Spleen (tissue), 11 donors: Measurements from ENCODE around the gene CREBRF. TPM values are rescaled to one million over a fixed set of nuclear protein-coding genes. Genes with fewer than 3 reads are reported as not detected.
A peak's percentile ranks its signal among the peaks of the same experiment; 100 is the strongest.
"Not testable (repeated sequence)": the region's sequence is repeated elsewhere in the genome, so short reads cannot be mapped to it uniquely, and the experiment has no call there.

Source experiments
- DNase-seq: peaks from one replicate; pipeline ENCODE4 v3.0.0-alpha.2; 2020
- H3K27ac ChIP-seq, 8 donors: fragments of 200-600 bp; sonication (generic) in 7 of 8; 1 replicate in 4 of 8; 2 replicates in 4 of 8; pipeline versions ENCODE4 v1.5.0 to v1.8.0; 2016 to 2021; ENCODE audit warnings: inconsistent platforms in 4 of 8, mild to moderate bottlenecking in 4 of 8, moderate library complexity in 1 of 8
- H3K27me3 ChIP-seq, 7 donors: fragments of 200-600 bp; sonication (generic) in 6 of 7; replicated peaks in 1 of 7; 1 replicate in 4 of 7; 2 replicates in 3 of 7; pipeline versions ENCODE4 v1.5.0 to v1.8.0; 2016 to 2021; ENCODE audit warnings: inconsistent platforms in 3 of 7, mild to moderate bottlenecking in 1 of 7
- H3K36me3 ChIP-seq, 6 donors: fragments of 200-600 bp; sonication (generic) in 5 of 6; 1 replicate in 4 of 6; 2 replicates in 2 of 6; pipeline versions ENCODE4 v1.5.0 to v1.8.0; 2016 to 2021; ENCODE audit warnings: inconsistent platforms in 2 of 6
- H3K4me1 ChIP-seq, 6 donors: fragments of 200-600 bp; sonication (generic) in 5 of 6; 1 replicate in 3 of 6; 2 replicates in 3 of 6; pipeline versions ENCODE4 v1.5.0 to v1.8.0; 2016 to 2021; ENCODE audit warnings: inconsistent platforms in 3 of 6
- H3K4me3 ChIP-seq, 8 donors: fragments of 200-600 bp; sonication (generic) in 7 of 8; 1 replicate in 4 of 8; 2 replicates in 4 of 8; pipeline versions ENCODE4 v1.5.0 to v1.8.0; 2016 to 2021; ENCODE audit warnings: inconsistent platforms in 4 of 8, mild to moderate bottlenecking in 4 of 8, moderate library complexity in 2 of 8
- H3K9me3 ChIP-seq, 8 donors: fragments of 200-600 bp; sonication (generic) in 7 of 8; 1 replicate in 4 of 8; 2 replicates in 4 of 8; pipeline versions ENCODE4 v1.5.0 to v1.8.0; 2016 to 2021; ENCODE audit warnings: inconsistent platforms in 4 of 8
- CTCF ChIP-seq, 11 experiments: fragments of 200-600 bp in 7 of 11; fragments of 450-650 bp in 4 of 11; sonication (generic) in 4 of 11; IDR thresholded peaks in 8 of 11; conservative IDR thresholded peaks in 3 of 11; 1 replicate in 7 of 11; 2 replicates in 4 of 11; pipeline versions ENCODE4 v1.4.0 to v1.8.0; 2016 to 2021; ENCODE audit warnings: antibody characterized with exemption in 11 of 11, inconsistent platforms in 4 of 11, mild to moderate bottlenecking in 1 of 11
- POLR2A ChIP-seq, 3 donors: fragments of 450-650 bp; IDR thresholded peaks; one replicate each; pipeline ENCODE4 v1.5.1; 2017; ENCODE audit warnings: antibody characterized with exemption in 3 of 3, mild to moderate bottlenecking in 1 of 3
- POLR2AphosphoS5 ChIP-seq, 3 donors: sonication (generic); formaldehyde crosslinking; IDR thresholded peaks; one replicate each; pipeline ENCODE4 v1.5.1; 2017; ENCODE audit warnings: antibody characterized with exemption in 3 of 3
- WGBS, 5 donors: extraction: QIAGEN DNeasy Blood & Tissue Kit in 3 of 5; methylation state at CpG; one replicate each; pipeline versions ENCODE4 v1.1.5 to v1.1.7; 2013 to 2018; 5-methylcytosine and 5-hydroxymethylcytosine counted together
- intact Hi-C: fragments of 100-400 bp; cut with DNase I; formaldehyde crosslinking; loops from one replicate; pipeline ENCODE4 v1.15.0; 2023; ENCODE audit warnings: low total_unique reads
- polyA plus RNA-seq, 3 donors: library from polyadenylated mRNA; stranded (reverse); fragments of 200-250 nt; gene quantifications; one replicate each; pipeline ENCODE4 v1.2.1, GENCODE V29; 2013
- total RNA-seq, 7 donors: library from RNA; depleted of rRNA in 3 of 7; stranded (reverse); fragments of >200 nt in 3 of 7; fragmentation: NEBNext Ultra II Directional in 4 of 7; extraction: Animal tissue kit (Norgen Biotek cat#: 25700) in 4 of 7; gene quantifications; one replicate each; pipeline versions ENCODE4 v1.1.0 to v1.2.1, GENCODE V29; 2016 to 2021
- donor health status: healthy with polysubstance abuse.
- donor health status: DM: no; HTN: no; CAD: no; lungs with moderate emphysema.
- donor health status: DM: no; HTN: no; CAD: no.
- donor health status: Bipolar disorder and iron deficiency.
- donor health status: healthy.
- donor health status: DM: no; HTN: no; CAD: no.
- donor health status: DM: yes; HTN: yes; CAD: no.

The CREBRF gene
- total and polyA plus RNA-seq, 10 donors: 7.2 to 85.9 (median 56.2) TPM

DNA sequence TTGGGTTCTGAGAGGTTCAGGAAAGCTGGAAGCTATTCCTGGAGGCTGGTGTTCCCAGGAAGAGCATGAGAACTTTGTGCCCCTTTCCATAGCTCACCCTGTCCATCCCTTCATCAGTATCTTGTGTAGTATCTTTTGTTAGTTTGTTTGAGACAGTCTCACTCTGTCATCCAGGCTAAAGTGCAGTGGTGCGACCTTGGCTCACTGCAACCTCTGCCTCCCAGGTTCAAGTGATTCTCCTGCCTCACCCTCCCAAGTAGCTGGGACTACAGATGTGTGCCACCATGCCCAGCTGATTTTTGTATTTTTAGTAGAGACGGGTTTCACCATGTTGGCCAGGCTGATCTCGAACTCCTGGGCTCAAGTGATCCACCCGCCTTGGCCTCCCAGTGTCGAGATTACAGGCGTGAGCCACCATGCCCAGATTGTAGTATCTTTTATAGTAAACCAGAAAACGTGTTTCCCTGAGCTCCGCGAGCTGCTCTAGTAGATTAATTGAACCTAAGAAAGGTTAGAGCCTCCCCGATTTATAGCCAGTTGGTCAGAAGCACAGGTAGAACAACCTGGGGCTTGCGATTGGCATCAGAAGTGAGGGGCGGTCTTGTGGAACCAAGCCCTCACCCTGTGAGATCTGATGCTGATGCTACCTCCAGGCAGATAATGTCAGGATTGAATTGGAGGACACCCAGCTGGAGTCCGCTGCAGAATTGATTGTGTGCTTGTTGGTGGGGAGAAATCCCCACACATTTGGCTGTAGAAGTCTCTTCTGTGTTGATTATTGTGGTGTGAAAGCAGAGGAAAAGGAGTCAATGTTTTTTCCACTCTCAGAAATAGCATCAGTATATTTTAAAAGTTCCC is 40.3 kb upstream of the CREBRF start:
- 91 to 95% (median 92%) methylated on average over 13 of the region's 13 CpGs for WGBS, 5 donors
- Histone ChIP-seq H3K27me3 (no peaks in the 10 kb centered on the region), H3K4me3 (no peak overlapping the region), H3K9me3 (no peaks in the 10 kb centered on the region), H3K36me3 (peaks cover 0 to 21% (median 10%) of the 10 kb centered on the region in 6 donors), H3K27ac (peak overlapping the region in 7 of 8 donors; percentile 21 to 90 (median 77)), H3K4me1 (peaks cover 7 to 96% (median 67%) of the 10 kb centered on the region in 6 donors)
- no peak for TF ChIP-seq CTCF (IDR thresholded peaks at IDR 0.05 in 8 of 11, conservative IDR thresholded peaks at IDR 0.05 in 3 of 11)
- no peak for TF ChIP-seq POLR2A (IDR thresholded peaks at IDR 0.05)
- TF ChIP-seq POLR2AphosphoS5 (IDR thresholded peaks at IDR 0.05): peak in 1 of 3 donors; percentile 9
- intact Hi-C loops: no loop called here
- DNase-seq: no peak

GRCh38 chr5:173016598-173017046 is 39.5 kb upstream of the CREBRF start:
- no peaks in the 10 kb centered on the region for H3K27me3 ChIP-seq
- TF ChIP-seq CTCF (IDR thresholded peaks at IDR 0.05 in 8 of 11, conservative IDR thresholded peaks at IDR 0.05 in 3 of 11): no peak
- no peak for TF ChIP-seq POLR2A (IDR thresholded peaks at IDR 0.05)
- no peak for TF ChIP-seq POLR2AphosphoS5 (IDR thresholded peaks at IDR 0.05)
- 47 to 66% (median 55%) methylated on average over 4 of the region's 4 CpGs for WGBS, 5 donors
- peaks cover 0 to 29% (median 18%) of the 10 kb centered on the region in 6 donors for H3K36me3 ChIP-seq
- no peak overlapping the region for H3K4me3 ChIP-seq
- peaks cover 7 to 88% (median 60%) of the 10 kb centered on the region in 6 donors for H3K4me1 ChIP-seq
- peak overlapping the region in 7 of 8 donors; percentile 21 to 90 (median 77) for H3K27ac ChIP-seq
- no peak for DNase-seq
- intact Hi-C loops: no loop called here
- H3K9me3 ChIP-seq: no peaks in the 10 kb centered on the region

- not testable (repeated sequence) for DNase-seq
- Histone ChIP-seq H3K4me1 (peaks cover 7 to 88% (median 57%) of the 10 kb centered on the region in 6 donors), H3K27ac (peak overlapping the region in 7 of 8 donors; percentile 21 to 90 (median 77))
Measured at GRCh38 chr5:173017087-173017486, 39.1 kb upstream of the CREBRF start.

DNA sequence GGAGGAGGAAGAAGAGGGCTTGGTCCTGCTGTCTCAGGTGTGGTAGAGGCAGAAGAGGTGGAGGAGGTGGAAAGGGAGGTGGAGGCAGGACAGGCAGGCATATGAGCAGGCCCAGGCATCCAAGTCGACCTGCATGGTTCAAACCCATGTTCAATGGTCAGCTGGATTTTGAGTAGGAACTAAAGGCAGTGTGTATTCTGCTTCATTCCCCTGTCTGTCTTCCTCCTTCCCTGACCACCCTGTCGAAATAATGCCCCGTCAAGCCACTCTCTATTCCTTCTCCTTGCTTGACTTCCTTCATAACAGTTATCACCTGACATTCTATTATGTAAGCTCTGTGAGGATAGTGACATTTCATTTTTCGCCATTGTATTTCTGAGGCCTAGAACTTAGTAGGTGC is 37.8 kb upstream of the CREBRF start:
- H3K27me3 ChIP-seq: no peaks in the 10 kb centered on the region
- WGBS, 5 donors: 56 to 86% (median 78%) methylated on average over 4 of the region's 4 CpGs
- peak overlapping the region in 7 of 8 donors; percentile 16 to 90 (median 77) for H3K27ac ChIP-seq
- no peaks in the 10 kb centered on the region for H3K9me3 ChIP-seq
- intact Hi-C loops: no loop called here
- DNase-seq: no peak
- peaks cover 0 to 46% (median 25%) of the 10 kb centered on the region in 6 donors for H3K36me3 ChIP-seq
- TF ChIP-seq POLR2AphosphoS5 (IDR thresholded peaks at IDR 0.05): peak in 1 of 3 donors; percentile 36
- TF ChIP-seq CTCF (IDR thresholded peaks at IDR 0.05 in 8 of 11, conservative IDR thresholded peaks at IDR 0.05 in 3 of 11): no peak
- peaks cover 7 to 88% (median 46%) of the 10 kb centered on the region in 6 donors for H3K4me1 ChIP-seq
- H3K4me3 ChIP-seq: no peak overlapping the region

More at GRCh38 chr5:173017087-173017486, 39.1 kb upstream of the CREBRF start:
- H3K9me3 ChIP-seq, H3K4me3 ChIP-seq, intact Hi-C loops, H3K27me3 ChIP-seq: not testable (repeated sequence)
- peaks cover 0 to 34% (median 22%) of the 10 kb centered on the region in 6 donors for H3K36me3 ChIP-seq
- WGBS, 5 donors: 89 to 97% (median 96%) methylated on average over 15 of the region's 15 CpGs
